ENCODE measurements around the gene SCGB1D4. TPM values are rescaled to one million over a fixed set of nuclear protein-coding genes. Genes with fewer than 3 reads are reported as not detected.

The SCGB1D4 gene
- polyA plus RNA-seq, 1 donor from 2014 or later, result not detected

GRCh38 chr11:62256281-62256680, 42.6 kb downstream of the SCGB1D4 start:
- no peak overlapping the region for H3K4me3 ChIP-seq (ENCODE audit: low read length)
- TF ChIP-seq EP300 (conservative IDR thresholded peaks at IDR 0.05; ENCODE audit: poor library complexity, severe bottlenecking) (no peak), TAF1 (IDR thresholded peaks at IDR 0.05; ENCODE audit: low read depth) (no peak), MXI1 (conservative IDR thresholded peaks at IDR 0.05; ENCODE audit: poor library complexity, severe bottlenecking) (no peak), REST (IDR thresholded peaks at IDR 0.05; ENCODE audit: borderline replicate concordance) (no peak), CTCF (IDR thresholded peaks at IDR 0.05; ENCODE audit: poor library complexity, severe bottlenecking) (no peak), RAD21 (conservative IDR thresholded peaks at IDR 0.05) (no peak), POLR2AphosphoS5 (IDR thresholded peaks at IDR 0.05) (no peak), EZH2 (IDR thresholded peaks at IDR 0.05; ENCODE audit: borderline replicate concordance, insufficient read depth, low read length, poor library complexity, severe bottlenecking) (no peak), SMC3 (conservative IDR thresholded peaks at IDR 0.05; ENCODE audit: poor library complexity) (no peak)

GRCh38 chr11:62253999-62254542, 44.8 kb downstream of the SCGB1D4 start:
- H4K20me1 ChIP-seq (ENCODE audit: insufficient read depth), result no peaks in the 10 kb centered on the region
- no peak for TF ChIP-seq EP300 (conservative IDR thresholded peaks at IDR 0.05; ENCODE audit: poor library complexity, severe bottlenecking)
- no peak for TF ChIP-seq RAD21 (conservative IDR thresholded peaks at IDR 0.05)
- TF ChIP-seq TAF1 (IDR thresholded peaks at IDR 0.05; ENCODE audit: low read depth), result no peak
- no peak for TF ChIP-seq EZH2 (IDR thresholded peaks at IDR 0.05; ENCODE audit: borderline replicate concordance, insufficient read depth, low read length, poor library complexity, severe bottlenecking)
- TF ChIP-seq MXI1 (conservative IDR thresholded peaks at IDR 0.05; ENCODE audit: poor library complexity, severe bottlenecking), result no peak
- TF ChIP-seq POLR2AphosphoS5 (IDR thresholded peaks at IDR 0.05), result no peak
- TF ChIP-seq REST (IDR thresholded peaks at IDR 0.05; ENCODE audit: borderline replicate concordance), result no peak
- no peak for TF ChIP-seq CTCF (IDR thresholded peaks at IDR 0.05; ENCODE audit: poor library complexity, severe bottlenecking)
- TF ChIP-seq SMC3 (conservative IDR thresholded peaks at IDR 0.05; ENCODE audit: poor library complexity), result no peak
- no peak overlapping the region for H3K4me3 ChIP-seq (ENCODE audit: low read length)
- H3K27me3 ChIP-seq (ENCODE audit: insufficient read depth, low read depth, low read length), result no peaks in the 10 kb centered on the region
- no peak overlapping the region for H2AFZ ChIP-seq (ENCODE audit: low read depth, low read length)
- no peaks in the 10 kb centered on the region for H3F3A ChIP-seq (ENCODE audit: insufficient read depth, low read length, poor library complexity, severe bottlenecking)
- H3K9me2 ChIP-seq (ENCODE audit: insufficient read depth, low read length), result no peaks in the 10 kb centered on the region
- no peaks in the 10 kb centered on the region for H3K36me3 ChIP-seq (ENCODE audit: insufficient read depth, low read length)
- no peaks in the 10 kb centered on the region for H3K79me2 ChIP-seq (replicated peaks; ENCODE audit: insufficient read depth, low read length)
- H3K4me2 ChIP-seq (ENCODE audit: low read length), result no peak overlapping the region
- no peak overlapping the region for H3K27ac ChIP-seq (ENCODE audit: low read length)
- H3K9ac ChIP-seq (ENCODE audit: low read length), result no peak overlapping the region
- H3K9me3 ChIP-seq (ENCODE audit: low read length), result no peaks in the 10 kb centered on the region

More at GRCh38 chr11:62256281-62256680, 42.6 kb downstream of the SCGB1D4 start:
- Histone ChIP-seq H2AFZ (ENCODE audit: low read depth, low read length) (no peak overlapping the region), H3K79me2 (replicated peaks; ENCODE audit: insufficient read depth, low read length) (no peaks in the 10 kb centered on the region), H3K27me3 (ENCODE audit: insufficient read depth, low read depth, low read length) (no peaks in the 10 kb centered on the region), H3K4me2 (ENCODE audit: low read length) (no peak overlapping the region), H3K27ac (ENCODE audit: low read length) (no peak overlapping the region), H4K20me1 (ENCODE audit: insufficient read depth) (no peaks in the 10 kb centered on the region), H3K36me3 (ENCODE audit: insufficient read depth, low read length) (no peaks in the 10 kb centered on the region), H3K9me2 (ENCODE audit: insufficient read depth, low read length) (no peaks in the 10 kb centered on the region), H3K9me3 (ENCODE audit: low read length) (no peaks in the 10 kb centered on the region), H3K9ac (ENCODE audit: low read length) (no peak overlapping the region), H3F3A (ENCODE audit: insufficient read depth, low read length, poor library complexity, severe bottlenecking) (no peaks in the 10 kb centered on the region)

Data from neural cell (in vitro differentiated cells).